ENCODE measurements around the gene TERF2IP.
A peak's percentile ranks its signal among the peaks of the same experiment; 100 is the strongest.

TERF2IP gene

GRCh38 chr16:75632857-75633256 lies 14.7 kb upstream of the TERF2IP start:
- no peak overlapping the region for H3K27ac ChIP-seq
- DNase-seq (ENCODE audit: low read depth, low spot score), result no peak

DNA sequence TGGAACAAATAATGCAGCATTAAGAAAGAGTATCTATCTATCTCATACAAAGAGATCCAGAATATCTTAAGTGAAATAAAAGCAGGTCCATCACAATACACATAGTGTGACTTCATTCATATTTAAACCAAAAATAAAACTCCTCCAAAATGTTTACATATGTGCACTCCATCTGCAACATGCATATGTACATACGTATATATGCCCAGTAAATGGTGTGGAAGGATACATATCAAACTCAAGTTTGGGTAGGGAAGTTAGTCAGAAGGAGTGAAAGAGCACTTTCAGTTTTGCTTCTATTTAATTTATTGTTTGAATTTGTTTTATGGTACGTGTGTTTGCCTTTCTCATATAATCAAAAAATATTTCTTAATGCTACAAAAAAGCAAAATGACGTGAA lies 12.5 kb upstream of the TERF2IP start:
- H3K27ac ChIP-seq, result no peak overlapping the region
- no peak for DNase-seq (ENCODE audit: low read depth, low spot score)

DNA sequence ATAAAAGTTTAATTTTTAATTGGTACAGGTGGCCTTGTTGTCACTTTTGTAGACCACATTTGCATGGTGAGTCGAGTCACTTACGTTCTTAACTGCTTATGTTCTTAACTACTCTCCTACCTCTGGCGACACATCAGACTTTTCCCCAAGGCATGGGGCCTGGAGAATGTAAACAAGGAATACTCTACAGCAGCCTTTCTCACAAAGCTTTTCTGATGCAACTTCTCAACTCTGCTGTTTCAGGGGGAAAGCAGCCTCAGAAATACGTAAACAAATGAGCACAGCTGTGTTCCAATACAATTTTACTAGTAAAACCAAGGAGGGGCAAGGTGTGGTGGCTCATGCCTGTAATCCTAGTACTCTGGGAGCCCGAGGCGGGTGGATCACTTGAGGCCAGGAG lies 7.0 kb upstream of the TERF2IP start:
- no peak for DNase-seq (ENCODE audit: low read depth, low spot score)
- no peak overlapping the region for H3K27ac ChIP-seq

DNA sequence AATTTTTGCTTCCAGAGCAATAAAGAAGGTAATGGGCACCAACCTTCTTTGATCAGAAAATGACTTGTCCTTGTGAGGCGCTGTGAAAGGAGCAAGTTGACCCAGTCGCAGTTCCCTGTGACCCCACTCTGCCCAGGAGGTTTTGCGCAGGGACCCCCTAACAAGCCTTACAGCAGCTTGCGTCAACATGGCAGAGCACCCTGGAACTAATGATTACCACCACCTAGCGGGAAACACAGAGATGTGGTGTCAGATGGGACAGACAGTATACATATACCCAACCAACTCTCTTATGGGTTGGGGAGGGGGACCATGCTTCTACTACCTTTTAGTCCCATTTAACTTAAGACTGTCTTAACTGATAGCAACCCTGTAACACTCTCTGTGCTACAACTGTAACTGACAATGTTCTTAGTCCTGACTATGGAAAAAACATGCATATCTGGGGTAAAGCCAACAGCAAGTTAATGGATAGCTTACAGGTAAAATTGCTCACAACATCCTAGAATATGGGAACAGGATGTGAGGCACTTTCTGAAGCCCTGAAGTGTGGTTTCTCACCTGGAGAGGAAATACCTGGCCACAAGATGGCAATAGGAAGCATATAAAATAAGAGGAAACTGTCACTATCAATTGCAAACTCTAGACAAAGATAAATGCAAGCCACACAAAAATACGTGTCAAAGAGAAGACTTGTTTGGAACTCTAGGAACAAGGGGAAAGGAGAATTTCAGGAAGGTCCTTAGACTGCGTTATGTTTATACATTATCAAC lies 3.1 kb upstream of the TERF2IP start:
- DNase-seq (ENCODE audit: low read depth, low spot score), result no peak
- no peak overlapping the region for H3K27ac ChIP-seq

- peak overlapping the region; percentile 89 for H3K27ac ChIP-seq
- DNase-seq (ENCODE audit: low read depth, low spot score), result no peak
These were observed 471 bp upstream of the TERF2IP start for GRCh38 chr16:75647112-75647491.

GRCh38 chr16:75648265-75649076 lies 898 bp downstream of the TERF2IP start:
- DNase-seq (ENCODE audit: low read depth, low spot score), result no peak
- peak overlapping the region; percentile 89 for H3K27ac ChIP-seq

DNA sequence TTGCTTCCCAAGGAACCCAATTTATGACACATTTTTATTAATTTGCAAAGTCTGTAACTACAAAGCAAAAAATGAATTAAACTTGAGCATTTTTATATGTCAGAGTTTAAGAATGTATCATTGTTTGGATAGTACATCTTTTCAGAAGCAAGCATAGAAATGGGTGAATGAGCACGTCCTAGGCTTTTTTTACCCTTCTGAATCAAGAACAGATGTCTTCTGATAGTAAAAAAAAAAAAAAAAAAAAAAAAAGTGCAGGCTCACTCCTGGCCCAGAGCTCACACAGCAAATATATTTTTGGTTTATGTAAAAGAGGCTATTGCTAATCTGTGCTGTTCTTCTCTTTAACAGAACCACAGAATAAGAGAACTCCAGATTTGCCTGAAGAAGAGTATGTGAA lies 6.3 kb downstream of the TERF2IP start:
- DNase-seq (ENCODE audit: low read depth, low spot score), result no peak
- no peak overlapping the region for H3K27ac ChIP-seq

DNA sequence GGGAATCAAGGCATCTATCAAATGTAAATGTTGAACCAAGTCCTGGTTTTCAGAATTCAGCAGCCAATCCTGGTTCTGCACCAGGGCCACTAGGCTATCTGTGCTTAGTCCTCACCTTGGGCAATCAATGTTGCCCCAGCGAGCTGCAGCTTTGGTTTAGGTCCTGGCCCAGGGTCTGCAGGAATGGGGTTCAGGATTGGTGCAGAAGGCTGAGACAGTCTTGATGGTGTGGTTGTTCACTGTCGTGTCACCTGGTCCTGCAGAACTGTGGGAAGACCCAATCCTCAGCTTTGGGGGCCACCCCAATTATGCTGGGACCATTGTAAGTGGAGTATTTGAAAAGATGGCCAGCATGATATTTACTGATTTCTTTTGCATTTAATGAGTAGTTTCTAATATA lies 10.6 kb downstream of the TERF2IP start:
- no peak overlapping the region for H3K27ac ChIP-seq
- DNase-seq (ENCODE audit: low read depth, low spot score), result no peak

DNA sequence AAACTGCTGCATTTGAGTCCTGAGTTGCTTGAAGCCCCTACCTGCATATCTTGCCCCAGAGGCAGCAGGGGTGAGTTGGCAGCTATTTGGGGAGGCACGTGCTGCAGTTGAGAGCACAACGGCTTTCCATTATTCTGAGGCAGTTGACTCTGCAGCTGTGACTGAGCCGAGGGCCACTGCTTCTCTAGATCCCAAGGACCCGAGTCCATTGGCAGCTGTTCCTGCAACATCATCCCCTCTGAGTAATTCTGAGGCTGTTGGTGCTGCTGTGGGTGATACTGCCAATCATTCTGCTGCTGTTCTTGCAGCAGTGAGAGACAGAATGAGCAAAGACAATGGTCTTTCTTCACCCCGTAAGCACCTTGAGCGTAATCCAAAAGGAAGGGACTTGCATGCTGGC lies 12.7 kb downstream of the TERF2IP start:
- no peak overlapping the region for H3K27ac ChIP-seq

DNA sequence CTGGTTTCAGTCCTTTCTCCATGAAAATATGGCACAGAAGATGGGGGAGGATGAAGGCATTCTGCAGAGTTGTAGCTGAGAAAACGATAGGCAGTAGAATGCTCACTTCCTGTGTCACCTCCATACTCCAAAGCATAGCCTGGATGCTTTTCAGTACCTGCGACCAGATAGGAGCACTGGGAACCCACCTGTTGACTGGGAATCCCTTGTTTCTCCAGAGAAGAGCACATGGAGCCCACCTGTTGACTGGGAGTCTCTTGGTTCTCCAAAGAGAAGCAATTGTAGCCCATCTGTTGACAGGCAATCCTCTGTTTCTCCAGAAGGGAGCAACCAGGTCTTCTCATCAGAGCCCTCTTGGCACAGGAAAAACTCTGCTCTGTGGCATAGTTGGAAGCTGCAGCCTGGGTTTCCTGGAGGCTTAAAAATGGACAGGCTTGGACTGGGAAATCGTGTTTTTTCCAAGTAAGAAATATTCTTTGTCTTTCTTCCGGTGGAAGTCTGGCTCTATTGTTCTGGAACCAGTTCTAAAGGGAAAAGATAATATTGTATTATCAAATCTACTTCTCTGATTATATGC lies 13.2 kb downstream of the TERF2IP start:
- no peak overlapping the region for H3K27ac ChIP-seq
- no peak for DNase-seq (ENCODE audit: low read depth, low spot score)

More for the DNA sequence above, 12.7 kb downstream of the TERF2IP start:
- DNase-seq (ENCODE audit: low read depth, low spot score), result no peak

DNA sequence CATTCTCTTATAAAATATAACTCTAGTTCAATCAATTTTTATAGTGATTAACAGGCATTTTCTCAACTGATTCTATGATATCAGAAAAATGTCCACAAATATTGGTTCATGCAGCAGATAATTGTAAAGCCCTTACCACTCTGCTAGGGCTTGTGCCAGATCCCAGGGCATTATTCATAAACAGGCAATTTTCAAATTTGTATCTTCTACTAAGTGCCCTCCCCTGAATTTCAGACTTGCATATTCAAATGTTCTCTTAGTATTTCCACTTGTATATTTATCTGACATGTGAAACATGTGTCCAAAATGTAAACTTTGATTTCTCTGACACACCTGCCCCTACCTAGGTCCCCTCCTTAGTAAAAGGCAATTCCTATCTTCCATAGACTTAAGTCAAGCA lies 19.9 kb downstream of the TERF2IP start:
- H3K27ac ChIP-seq, result no peak overlapping the region
- DNase-seq (ENCODE audit: low read depth, low spot score), result no peak

- DNase-seq (ENCODE audit: low read depth, low spot score), result no peak
- H3K27ac ChIP-seq, result no peak within 1 kb of the TSS
These were observed 29.3 kb downstream of the TERF2IP start, which contains the start of gene CPHXL2 for GRCh38 chr16:75676909-75677308. Gene CPHXL2 (minus strand): TSS chr16:75677009. CDS start chr16:75676999, 10 bp downstream.

DNA sequence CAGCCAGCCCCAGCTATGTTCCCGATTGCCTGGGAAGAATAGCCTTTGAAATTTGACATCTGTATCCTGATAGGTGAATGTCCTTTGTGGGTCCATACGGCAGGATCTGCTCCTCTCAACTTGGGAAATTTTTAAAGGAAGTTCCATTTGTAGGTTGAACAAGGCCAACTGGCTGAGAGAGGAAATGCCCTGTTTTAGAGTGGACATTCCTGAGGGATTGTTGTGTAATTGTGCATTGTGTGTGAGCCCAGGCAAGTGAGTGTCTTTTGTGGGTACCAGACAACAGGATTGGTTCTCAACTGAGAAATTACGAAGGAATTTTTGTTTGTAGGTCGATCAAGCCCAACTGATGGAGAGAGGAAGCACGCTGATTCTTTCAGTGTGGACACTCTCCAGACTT lies 31.8 kb downstream of the TERF2IP start:
- DNase-seq (ENCODE audit: low read depth, low spot score), result no peak
- no peak overlapping the region for H3K27ac ChIP-seq

DNA sequence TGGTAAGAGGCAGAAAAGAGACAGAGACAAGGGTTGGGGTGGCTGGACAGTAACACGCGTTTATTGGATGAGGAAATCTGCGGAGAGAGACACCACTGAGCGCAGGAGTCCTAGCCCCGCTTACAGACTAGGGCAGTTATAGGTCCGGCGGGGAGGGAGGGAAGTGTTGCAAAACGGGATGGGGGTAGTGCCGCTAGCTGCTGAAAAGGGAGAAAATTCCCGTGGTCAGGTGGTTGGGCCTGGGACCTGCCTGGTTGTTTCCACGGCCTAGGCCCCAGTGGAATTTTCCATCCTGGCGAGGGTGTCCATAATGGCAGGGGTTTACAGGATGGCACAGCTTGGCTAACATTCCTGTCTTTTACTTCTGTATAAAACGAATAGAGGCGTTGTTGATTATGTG lies 34.7 kb downstream of the TERF2IP start:
- DNase-seq (ENCODE audit: low read depth, low spot score), result no peak
- H3K27ac ChIP-seq, result no peak overlapping the region

- H3K27ac ChIP-seq, result no peak overlapping the region
- DNase-seq (ENCODE audit: low read depth, low spot score), result no peak
These were observed 39.8 kb downstream of the TERF2IP start for GRCh38 chr16:75687361-75687760.

DNA sequence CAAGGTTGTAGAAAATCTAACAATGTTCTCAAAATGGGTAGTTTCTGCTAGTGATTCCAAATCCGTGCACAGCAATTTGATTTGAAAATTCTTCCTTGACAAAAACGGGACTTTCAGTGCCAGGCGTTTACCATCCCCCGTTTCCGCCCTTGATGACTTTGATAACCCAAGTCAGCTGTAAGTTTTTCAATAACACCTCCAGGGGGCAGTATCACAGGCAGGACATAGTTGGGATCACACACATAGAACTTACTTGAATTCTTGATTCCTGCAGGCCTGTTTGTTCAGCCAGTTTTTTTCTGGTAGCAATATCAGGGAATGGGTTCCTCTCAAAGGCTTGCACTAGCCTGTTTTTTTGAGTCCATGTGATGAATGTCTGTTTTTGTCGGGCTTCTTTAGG lies 48.1 kb downstream of the TERF2IP start:
- DNase-seq (ENCODE audit: low read depth, low spot score), result no peak
- no peak overlapping the region for H3K27ac ChIP-seq

DNA sequence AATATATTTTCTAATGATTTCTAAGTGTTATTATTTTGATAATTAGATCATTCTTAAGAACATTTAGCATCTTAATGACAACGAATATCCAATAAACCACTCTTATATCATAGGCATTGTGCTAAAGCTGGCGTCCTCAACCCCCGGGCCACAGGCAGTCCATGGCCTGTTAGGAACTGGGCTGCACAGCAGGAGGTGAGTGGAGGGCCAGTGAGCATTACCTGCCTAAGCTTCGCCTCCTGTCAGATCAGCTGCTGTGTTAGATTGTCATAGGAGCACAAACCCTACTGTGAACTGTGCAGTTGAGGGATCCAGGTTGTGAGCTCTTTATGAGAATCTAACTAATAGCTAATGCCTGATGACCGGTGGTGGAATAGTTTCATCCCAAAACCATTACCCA lies 50.0 kb downstream of the TERF2IP start:
- DNase-seq (ENCODE audit: low read depth, low spot score), result no peak
- H3K27ac ChIP-seq, result no peak overlapping the region

DNA sequence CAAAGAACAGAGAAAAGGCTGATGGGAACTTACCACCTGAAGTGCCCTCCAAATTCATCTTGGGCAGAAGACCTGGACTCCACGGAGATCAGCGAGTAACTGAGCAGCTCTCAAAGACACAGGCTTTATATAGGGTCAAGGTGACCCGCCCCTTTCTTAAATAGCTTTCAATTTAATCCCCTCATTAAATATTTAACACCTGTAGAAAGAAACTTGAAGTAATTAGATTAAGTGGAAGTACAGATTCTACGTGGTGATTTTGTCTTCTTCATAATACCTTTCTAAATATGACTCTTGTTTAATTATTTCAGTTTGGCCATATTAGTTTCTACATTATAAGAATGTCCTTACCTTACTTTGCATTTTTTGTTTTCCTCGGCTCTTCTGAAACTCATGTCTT lies 53.8 kb downstream of the TERF2IP start, which contains the start of gene DUXB:
Gene DUXB (minus strand): TSS at position 101 of the 400 bp plus-strand sequence. CDS start 43 bp downstream, at position 58.
- no peak for DNase-seq (ENCODE audit: low read depth, low spot score)
- H3K27ac ChIP-seq, result no peak within 1 kb of the TSS

- no peak overlapping the region for H3K27ac ChIP-seq
- DNase-seq (ENCODE audit: low read depth, low spot score), result peak; percentile 16
These were observed 54.7 kb downstream of the TERF2IP start for GRCh38 chr16:75702242-75702641.

DNA sequence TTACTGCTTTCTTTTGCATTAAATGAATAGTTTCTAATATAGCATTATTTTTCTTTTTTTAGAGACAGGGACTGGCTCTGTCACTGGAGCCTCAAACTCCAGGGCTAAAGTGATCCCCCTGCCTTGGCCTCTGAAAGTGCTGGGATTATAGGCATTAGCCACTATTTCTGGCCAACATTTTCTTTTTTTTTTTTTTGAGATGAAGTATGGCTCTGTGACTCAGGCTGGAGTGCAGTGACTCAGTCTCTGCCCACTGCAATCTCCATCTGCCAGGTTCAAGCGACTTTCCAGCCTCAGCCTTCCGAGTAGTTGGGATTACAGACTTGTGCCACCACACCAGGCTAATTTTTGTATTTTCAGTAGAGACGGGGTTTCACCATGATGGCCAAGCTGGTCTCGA lies 55.7 kb downstream of the TERF2IP start:
- no peak for DNase-seq (ENCODE audit: low read depth, low spot score)

More for the DNA sequence above, 55.7 kb downstream of the TERF2IP start:
- no peak overlapping the region for H3K27ac ChIP-seq

All from epithelial cell of prostate (primary cell).